SIG-M5 treated with dmso at 0.1 percent for 504 hours (cell line): Measurements from ENCODE around the gene NGEF.
"Not testable (repeated sequence)": the region's sequence is repeated elsewhere in the genome, so short reads cannot be mapped to it uniquely, and the experiment has no call there.

Experiments used
- DNase-seq: peaks from one replicate; lab custom pipeline; 2025; ENCODE audit not compliant: unreplicated experiment; lab: John Stamatoyannopoulos, UW

NGEF gene

GRCh38 chr2:233023007-233023760 lies 10.1 kb upstream of the NGEF start:
- no peak for DNase-seq

- DNase-seq = no peak
Observed at GRCh38 chr2:233022561-233022960, 9.5 kb upstream of the NGEF start.

GRCh38 chr2:233021771-233022170 lies 8.7 kb upstream of the NGEF start:
- DNase-seq = no peak

- DNase-seq = no peak
Observed at GRCh38 chr2:233020454-233020853, 7.4 kb upstream of the NGEF start.

- DNase-seq = not testable (repeated sequence)
Observed at GRCh38 chr2:233019610-233020009, 6.6 kb upstream of the NGEF start.

GRCh38 chr2:233017947-233018346 lies 4.9 kb upstream of the NGEF start:
- DNase-seq = no peak

- DNase-seq = no peak
Observed at GRCh38 chr2:233015019-233015645, 2.1 kb upstream of the NGEF start.

GRCh38 chr2:233013650-233014049 lies 594 bp upstream of the NGEF start:
- no peak for DNase-seq

- DNase-seq = no peak
Observed at GRCh38 chr2:233012301-233012971, 620 bp downstream of the NGEF start.

GRCh38 chr2:233011702-233012131 lies 1.3 kb downstream of the NGEF start:
- DNase-seq = no peak

GRCh38 chr2:233011268-233011650 lies 1.8 kb downstream of the NGEF start:
- DNase-seq = no peak

GRCh38 chr2:233010569-233011267 lies 2.3 kb downstream of the NGEF start:
- no peak for DNase-seq

GRCh38 chr2:233009661-233010060 lies 3.4 kb downstream of the NGEF start:
- no peak for DNase-seq

- no peak for DNase-seq
Observed at GRCh38 chr2:233007739-233008138, 5.3 kb downstream of the NGEF start.

GRCh38 chr2:233007270-233007669 lies 5.8 kb downstream of the NGEF start:
- DNase-seq = no peak

GRCh38 chr2:233006648-233007047 lies 6.4 kb downstream of the NGEF start:
- DNase-seq = no peak

- no peak for DNase-seq
Observed at GRCh38 chr2:233005096-233005495, 8.0 kb downstream of the NGEF start.

GRCh38 chr2:233003658-233004555 lies 9.1 kb downstream of the NGEF start:
- DNase-seq = no peak

GRCh38 chr2:233002829-233003657 lies 10.0 kb downstream of the NGEF start:
- DNase-seq = no peak
